Ovary (tissue), 3 donors: ENCODE results near the gene C3.

Source experiments
- CTCF ChIP-seq, 3 donors: fragments of 450-650 bp in 2 of 3; fragments of 200-600 bp in 1 of 3; IDR thresholded peaks; one replicate each; pipeline versions ENCODE4 v1.5.1 to v1.8.0; 2016 to 2022; ENCODE audit warnings: antibody characterized with exemption in 3 of 3, mild to moderate bottlenecking in 1 of 3
- POLR2A ChIP-seq: fragments of 450-650 bp; IDR thresholded peaks from one replicate; pipeline ENCODE4 v1.6.1; 2017; ENCODE audit warnings: antibody characterized with exemption, mild to moderate bottlenecking, moderate library complexity
- donor health status: DM: no; HTN: no; CAD: no.

GRCh38 chr19:6712231-6712630 is 8.2 kb downstream of the C3 start:
- TF ChIP-seq POLR2A (no peak), CTCF (IDR thresholded peaks at IDR 0.05) (no peak)
